Activated T-cell treated with anti-CD3 and anti-CD28 coated beads, Interleukin-2, amount 50 U/mL, for 4 hours (primary cell): ENCODE measurements around the gene USP24. TPM values are rescaled to one million over a fixed set of nuclear protein-coding genes. Genes with fewer than 3 reads are reported as not detected.

Experiments used
- ATAC-seq, 2 donors: fragments of 200-7000 bp; cut with Tn5 transposase; one replicate each; pipeline ENCODE4 v1.10.0; 2021
- DNase-seq: peaks from one replicate; pipeline ENCODE4 v3.0.0-alpha.2; 2020
- H3K27me3 Mint-ChIP-seq: one replicate; pipeline ENCODE4 v1.8.0; 2021; ENCODE audit warnings: low read depth, mixed read lengths
- H3K36me3 Mint-ChIP-seq: one replicate; pipeline ENCODE4 v1.8.0; 2022; ENCODE audit warnings: mixed read lengths; ENCODE audit not compliant: insufficient read depth
- H3K4me1 Mint-ChIP-seq: one replicate; pipeline ENCODE4 v1.8.0; 2021; ENCODE audit warnings: low read depth, mixed read lengths
- H3K4me3 Mint-ChIP-seq: one replicate; pipeline ENCODE4 v1.8.0; 2021; ENCODE audit warnings: mild to moderate bottlenecking, moderate library complexity, mixed read lengths
- H3K9me3 Mint-ChIP-seq: one replicate; pipeline ENCODE4 v1.8.0; 2021; ENCODE audit warnings: mixed read lengths
- total RNA-seq, 3 donors: library from RNA; stranded (reverse); gene quantifications; one replicate each; pipeline ENCODE4 v1.2.1, GENCODE V29; 2021

Gene USP24
- total RNA-seq, 3 donors from 2014 or later, result 42.1 to 44.0 (median 43.9) TPM

DNA sequence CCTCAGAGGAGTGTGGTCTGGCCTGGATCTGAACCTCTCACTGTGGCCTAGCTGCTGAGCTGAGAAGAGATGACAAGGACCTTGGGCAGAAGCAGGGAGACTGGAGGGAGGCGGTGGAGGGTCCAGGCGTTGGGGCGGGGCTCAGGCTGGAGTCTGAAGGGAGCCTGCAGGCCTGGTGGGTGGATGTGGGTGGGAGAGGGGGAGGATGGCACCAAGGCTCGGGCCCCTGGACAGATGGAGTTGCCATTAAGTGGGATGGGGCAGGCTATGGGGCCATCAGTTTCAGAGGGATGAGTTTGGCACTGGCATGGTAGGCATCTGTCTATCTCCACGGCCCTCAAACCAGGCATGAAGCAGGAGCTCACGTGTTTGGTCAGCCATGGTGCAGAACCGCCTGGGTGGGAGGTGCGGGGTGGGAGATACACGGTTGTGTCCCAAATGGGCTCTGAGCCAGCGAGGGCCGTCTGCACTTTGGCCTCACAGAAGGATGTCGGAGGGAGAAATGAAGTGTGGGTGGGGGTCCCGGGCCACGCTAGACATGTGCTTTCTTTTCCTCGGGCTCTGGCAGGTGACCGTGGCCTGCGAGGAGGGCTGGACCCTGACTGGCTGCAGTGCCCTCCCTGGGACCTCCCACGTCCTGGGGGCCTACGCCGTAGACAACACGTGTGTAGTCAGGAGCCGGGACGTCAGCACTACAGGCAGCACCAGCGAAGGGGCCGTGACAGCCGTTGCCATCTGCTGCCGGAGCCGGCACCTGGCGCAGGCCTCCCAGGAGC lies 152.2 kb downstream of the USP24 start:
- no peak overlapping the region for H3K4me3 Mint-ChIP-seq
- no peaks in the 10 kb centered on the region for H3K27me3 Mint-ChIP-seq
- ATAC-seq, result no peak
- no peaks in the 10 kb centered on the region for H3K4me1 Mint-ChIP-seq
- H3K9me3 Mint-ChIP-seq, result no peaks in the 10 kb centered on the region
- DNase-seq, result no peak
- peaks cover 13% of the 10 kb centered on the region for H3K36me3 Mint-ChIP-seq

GRCh38 chr1:55061706-55062321 lies 153.3 kb downstream of the USP24 start:
- ATAC-seq (no peak), DNase-seq (no peak)
- Mint-ChIP-seq H3K4me1 (no peaks in the 10 kb centered on the region), H3K27me3 (no peaks in the 10 kb centered on the region), H3K36me3 (peaks cover 5% of the 10 kb centered on the region), H3K4me3 (no peak overlapping the region), H3K9me3 (no peaks in the 10 kb centered on the region)

GRCh38 chr1:55061000-55061705 lies 154.0 kb downstream of the USP24 start:
- H3K27me3 Mint-ChIP-seq, result no peaks in the 10 kb centered on the region
- no peak overlapping the region for H3K4me3 Mint-ChIP-seq
- no peaks in the 10 kb centered on the region for H3K4me1 Mint-ChIP-seq
- DNase-seq (no peak), ATAC-seq (no peak)
- H3K36me3 Mint-ChIP-seq, result no peaks in the 10 kb centered on the region
- no peaks in the 10 kb centered on the region for H3K9me3 Mint-ChIP-seq

GRCh38 chr1:55060133-55060999 lies 154.8 kb downstream of the USP24 start:
- Mint-ChIP-seq H3K36me3 (no peaks in the 10 kb centered on the region), H3K9me3 (no peaks in the 10 kb centered on the region), H3K4me1 (no peaks in the 10 kb centered on the region), H3K27me3 (no peaks in the 10 kb centered on the region), H3K4me3 (no peak overlapping the region)
- DNase-seq (no peak), ATAC-seq (peak; percentile 73 to 83)

- no peaks in the 10 kb centered on the region for H3K36me3 Mint-ChIP-seq
- ATAC-seq, result no peak
- no peaks in the 10 kb centered on the region for H3K4me1 Mint-ChIP-seq
- no peaks in the 10 kb centered on the region for H3K27me3 Mint-ChIP-seq
- no peaks in the 10 kb centered on the region for H3K9me3 Mint-ChIP-seq
- no peak overlapping the region for H3K4me3 Mint-ChIP-seq
- DNase-seq, result no peak
Observed at GRCh38 chr1:55059302-55060132, 155.6 kb downstream of the USP24 start.

DNA sequence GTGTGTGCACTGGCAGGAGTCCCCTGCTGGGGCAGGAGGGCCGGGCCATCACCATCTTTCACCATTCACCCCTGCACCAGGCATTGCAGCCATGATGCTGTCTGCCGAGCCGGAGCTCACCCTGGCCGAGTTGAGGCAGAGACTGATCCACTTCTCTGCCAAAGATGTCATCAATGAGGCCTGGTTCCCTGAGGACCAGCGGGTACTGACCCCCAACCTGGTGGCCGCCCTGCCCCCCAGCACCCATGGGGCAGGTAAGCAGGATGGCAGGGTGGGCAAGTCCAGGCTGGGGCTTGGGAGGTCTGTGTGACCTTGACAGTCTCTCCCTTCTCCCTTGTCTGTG lies 157.2 kb downstream of the USP24 start:
- no peaks in the 10 kb centered on the region for H3K9me3 Mint-ChIP-seq
- ATAC-seq, result no peak

DNA sequence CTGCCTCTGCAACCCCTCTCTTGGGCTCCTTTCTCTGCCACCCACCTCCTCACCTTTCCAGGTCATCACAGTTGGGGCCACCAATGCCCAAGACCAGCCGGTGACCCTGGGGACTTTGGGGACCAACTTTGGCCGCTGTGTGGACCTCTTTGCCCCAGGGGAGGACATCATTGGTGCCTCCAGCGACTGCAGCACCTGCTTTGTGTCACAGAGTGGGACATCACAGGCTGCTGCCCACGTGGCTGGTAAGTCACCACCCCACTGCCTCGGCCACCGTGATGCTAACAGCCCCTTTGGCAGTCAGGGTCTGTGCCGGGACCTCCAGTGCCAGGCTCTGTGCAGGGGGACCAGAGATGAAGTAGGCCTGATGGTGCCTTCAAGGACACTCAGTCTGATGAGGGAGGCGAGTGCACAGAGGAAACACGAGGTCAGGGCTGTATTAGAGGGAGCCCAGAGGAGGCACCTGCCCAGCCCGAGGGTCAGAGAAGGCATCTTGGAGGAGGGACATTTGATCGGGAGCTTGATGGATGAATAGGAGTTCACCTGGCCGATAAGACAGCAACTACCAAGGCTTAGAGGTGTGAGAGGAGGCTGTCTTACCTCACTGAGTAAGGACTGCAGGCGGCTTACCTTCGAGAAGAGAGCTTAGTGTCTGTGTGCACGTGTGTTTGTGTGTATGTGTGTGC lies 157.8 kb downstream of the USP24 start:
- Mint-ChIP-seq H3K9me3 (no peaks in the 10 kb centered on the region), H3K36me3 (no peaks in the 10 kb centered on the region), H3K4me3 (no peak overlapping the region), H3K4me1 (no peaks in the 10 kb centered on the region), H3K27me3 (no peaks in the 10 kb centered on the region)
- ATAC-seq, result no peak
- no peak for DNase-seq

More for the DNA sequence above, 157.2 kb downstream of the USP24 start:
- no peak for DNase-seq
- H3K27me3 Mint-ChIP-seq, result no peaks in the 10 kb centered on the region
- no peaks in the 10 kb centered on the region for H3K4me1 Mint-ChIP-seq
- no peaks in the 10 kb centered on the region for H3K36me3 Mint-ChIP-seq
- H3K4me3 Mint-ChIP-seq, result no peak overlapping the region

DNA sequence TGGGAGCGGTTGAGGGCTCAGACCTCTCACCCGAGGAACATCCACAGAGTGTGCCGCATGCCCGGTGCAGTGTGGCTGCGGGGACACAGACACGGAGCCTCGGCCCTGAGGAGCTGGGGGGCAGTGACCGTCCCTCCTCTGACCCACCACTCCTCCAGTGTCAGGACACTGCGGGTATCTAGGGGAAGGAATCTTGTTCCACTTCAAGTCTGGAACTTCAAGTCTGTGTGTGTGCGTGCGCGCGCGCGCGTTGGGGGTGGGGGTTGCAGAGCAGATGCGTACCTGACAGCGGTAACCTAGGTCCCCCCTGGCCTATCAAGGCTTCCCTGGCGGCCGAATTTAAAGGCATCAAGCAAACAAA lies 158.6 kb downstream of the USP24 start:
- H3K27me3 Mint-ChIP-seq, result no peaks in the 10 kb centered on the region
- no peaks in the 10 kb centered on the region for H3K9me3 Mint-ChIP-seq
- H3K36me3 Mint-ChIP-seq, result no peaks in the 10 kb centered on the region
- ATAC-seq, result no peak
- DNase-seq, result no peak
- H3K4me3 Mint-ChIP-seq, result no peak overlapping the region
- no peaks in the 10 kb centered on the region for H3K4me1 Mint-ChIP-seq

GRCh38 chr1:55055951-55056631 lies 159.1 kb downstream of the USP24 start:
- no peak for ATAC-seq

GRCh38 chr1:55055084-55055882 lies 159.9 kb downstream of the USP24 start:
- H3K9me3 Mint-ChIP-seq, result no peaks in the 10 kb centered on the region
- no peaks in the 10 kb centered on the region for H3K27me3 Mint-ChIP-seq
- no peak for ATAC-seq
- H3K36me3 Mint-ChIP-seq, result no peaks in the 10 kb centered on the region
- no peak for DNase-seq
- H3K4me1 Mint-ChIP-seq, result no peaks in the 10 kb centered on the region
- H3K4me3 Mint-ChIP-seq, result no peak overlapping the region

More at GRCh38 chr1:55055951-55056631, 159.1 kb downstream of the USP24 start:
- Mint-ChIP-seq H3K4me1 (no peaks in the 10 kb centered on the region), H3K36me3 (no peaks in the 10 kb centered on the region), H3K4me3 (no peak overlapping the region), H3K27me3 (no peaks in the 10 kb centered on the region), H3K9me3 (no peaks in the 10 kb centered on the region)
- DNase-seq, result no peak

- Mint-ChIP-seq H3K36me3 (no peaks in the 10 kb centered on the region), H3K27me3 (no peaks in the 10 kb centered on the region), H3K9me3 (no peaks in the 10 kb centered on the region), H3K4me1 (no peaks in the 10 kb centered on the region), H3K4me3 (no peak overlapping the region)
- no peak for ATAC-seq
- no peak for DNase-seq
Observed at GRCh38 chr1:55054396-55054795, 160.8 kb downstream of the USP24 start.

DNA sequence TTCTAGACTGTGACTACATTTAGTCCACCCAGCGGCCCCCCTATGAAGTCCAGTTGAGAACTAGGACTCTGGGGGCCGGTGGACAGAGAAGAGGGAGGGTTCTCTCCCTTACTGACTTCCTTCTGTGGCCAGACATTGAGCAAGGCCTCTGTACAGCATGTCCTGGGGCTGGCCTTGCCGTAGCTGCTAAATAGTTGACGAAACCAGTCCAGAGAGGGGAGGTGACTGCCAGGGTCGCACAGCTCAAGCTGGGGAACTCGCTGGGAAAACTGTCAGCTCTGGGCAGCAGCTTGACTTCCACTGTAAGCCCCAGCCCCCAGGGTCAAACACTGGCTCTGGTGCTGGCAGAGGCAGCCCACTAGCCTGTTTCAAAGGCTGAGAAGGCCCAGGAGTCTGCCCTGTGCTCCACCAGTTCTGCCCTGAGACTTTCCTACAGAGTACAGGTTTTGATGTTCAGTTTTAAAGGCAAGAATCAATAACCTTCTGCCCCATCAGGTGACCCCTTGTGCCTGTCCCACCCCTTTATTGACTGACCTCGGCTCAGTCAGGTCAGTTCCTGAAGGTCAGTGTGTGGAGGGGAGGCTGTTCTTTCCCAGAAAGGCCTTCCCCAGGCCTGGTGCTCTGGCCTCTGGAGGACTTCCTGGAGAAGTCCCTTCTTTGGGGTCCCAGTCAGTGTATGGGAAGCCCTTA lies 161.8 kb downstream of the USP24 start:
- no peaks in the 10 kb centered on the region for H3K27me3 Mint-ChIP-seq
- ATAC-seq (no peak), DNase-seq (no peak)
- no peaks in the 10 kb centered on the region for H3K4me1 Mint-ChIP-seq
- H3K9me3 Mint-ChIP-seq, result no peaks in the 10 kb centered on the region
- H3K36me3 Mint-ChIP-seq, result no peaks in the 10 kb centered on the region
- no peak overlapping the region for H3K4me3 Mint-ChIP-seq
